Measurements from ENCODE around the gene CDC26. TPM values are rescaled to one million over a fixed set of nuclear protein-coding genes. Genes with fewer than 3 reads are reported as not detected.
"Not testable (repeated sequence)": the region's sequence is repeated elsewhere in the genome, so short reads cannot be mapped to it uniquely, and the experiment has no call there.

Gene CDC26
- total RNA-seq, 1 donor from 2014 or later = 50.2 TPM

DNA sequence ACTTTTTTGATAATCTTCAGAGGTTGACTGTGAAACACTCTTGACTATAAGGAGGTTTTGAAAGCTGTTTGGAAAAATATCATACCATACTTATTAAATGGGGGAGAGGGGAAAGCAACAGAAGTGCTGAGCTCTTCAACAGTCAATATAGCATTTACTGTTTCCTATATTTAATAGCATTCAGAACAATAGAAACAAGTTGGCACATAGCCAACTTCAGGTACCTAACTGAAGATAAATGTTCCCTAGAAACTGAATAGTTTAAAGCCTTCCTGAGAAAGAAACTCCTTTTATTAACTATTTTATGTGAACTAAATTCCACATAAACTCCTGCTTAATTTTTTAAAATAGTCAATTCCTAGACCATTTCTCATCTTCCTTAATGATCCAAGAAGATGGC, 27.7 kb downstream of the CDC26 start:
- Mint-ChIP-seq H3K27me3 (ENCODE audit: low read depth) (no peaks in the 10 kb centered on the region), H3K9me3 (peaks cover 14% of the 10 kb centered on the region), H3K36me3 (ENCODE audit: low read depth) (peaks cover 16% of the 10 kb centered on the region), H3K4me1 (ENCODE audit: low read depth) (peaks cover 5% of the 10 kb centered on the region), H3K27ac (no peak overlapping the region), H3K4me3 (ENCODE audit: low read depth) (no peak overlapping the region)
- intact Hi-C loops (cut with micrococcal nuclease) = no loop called here
- no peak for DNase-seq (ENCODE audit: low spot score)

DNA sequence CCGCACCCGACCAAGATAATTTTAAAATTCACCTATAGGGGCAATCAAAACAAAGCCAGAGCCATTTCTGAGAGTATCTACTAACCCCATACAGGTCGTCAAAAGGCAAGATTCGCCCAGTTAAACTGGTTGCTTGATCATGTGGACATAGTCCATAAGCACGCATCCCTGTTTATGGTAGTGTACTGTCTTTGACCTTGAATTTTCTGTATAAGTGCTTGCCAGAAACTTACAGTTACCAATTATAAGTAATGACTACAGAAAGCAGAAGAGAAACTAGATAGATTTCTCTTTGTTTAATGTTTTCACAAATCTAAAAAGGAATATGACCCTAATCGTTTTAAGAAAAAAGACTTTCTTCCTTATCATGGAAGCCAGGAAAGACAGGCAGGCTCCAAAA, 28.4 kb downstream of the CDC26 start:
- no peak overlapping the region for H3K4me3 Mint-ChIP-seq (ENCODE audit: low read depth)
- H3K27ac Mint-ChIP-seq = no peak overlapping the region
- H3K9me3 Mint-ChIP-seq = peaks cover 13% of the 10 kb centered on the region
- peaks cover 8% of the 10 kb centered on the region for H3K4me1 Mint-ChIP-seq (ENCODE audit: low read depth)
- intact Hi-C loops (cut with micrococcal nuclease) = no loop called here
- no peaks in the 10 kb centered on the region for H3K27me3 Mint-ChIP-seq (ENCODE audit: low read depth)
- DNase-seq (ENCODE audit: low spot score) = no peak
- peaks cover 16% of the 10 kb centered on the region for H3K36me3 Mint-ChIP-seq (ENCODE audit: low read depth)

DNA sequence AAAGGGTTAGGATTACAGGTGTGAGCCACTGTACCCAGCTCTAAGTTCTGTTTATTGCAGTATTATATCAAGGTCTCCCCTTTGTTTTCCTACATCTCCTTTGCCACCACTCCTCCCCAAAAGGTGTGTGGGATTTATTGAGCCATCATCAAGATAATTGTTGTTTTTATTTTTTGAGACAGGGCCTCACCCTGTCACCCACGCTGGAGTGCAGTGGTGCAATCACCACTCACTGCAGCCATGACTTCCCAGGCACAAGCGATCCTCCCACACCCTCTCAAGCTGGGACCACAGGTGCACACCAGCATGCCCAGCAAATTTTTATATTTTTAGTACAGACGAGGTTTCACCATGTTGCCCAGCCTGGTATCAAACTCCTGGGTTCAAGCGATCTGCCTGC, 29.5 kb downstream of the CDC26 start:
- no peak overlapping the region for H3K27ac Mint-ChIP-seq
- H3K4me3 Mint-ChIP-seq (ENCODE audit: low read depth) = no peak overlapping the region
- H3K9me3 Mint-ChIP-seq = peaks cover 7% of the 10 kb centered on the region
- intact Hi-C loops (cut with micrococcal nuclease) = no loop called here
- DNase-seq (ENCODE audit: low spot score) = no peak
- H3K4me1 Mint-ChIP-seq (ENCODE audit: low read depth) = peaks cover 11% of the 10 kb centered on the region
- H3K27me3 Mint-ChIP-seq (ENCODE audit: low read depth) = no peaks in the 10 kb centered on the region
- H3K36me3 Mint-ChIP-seq (ENCODE audit: low read depth) = peaks cover 13% of the 10 kb centered on the region

DNA sequence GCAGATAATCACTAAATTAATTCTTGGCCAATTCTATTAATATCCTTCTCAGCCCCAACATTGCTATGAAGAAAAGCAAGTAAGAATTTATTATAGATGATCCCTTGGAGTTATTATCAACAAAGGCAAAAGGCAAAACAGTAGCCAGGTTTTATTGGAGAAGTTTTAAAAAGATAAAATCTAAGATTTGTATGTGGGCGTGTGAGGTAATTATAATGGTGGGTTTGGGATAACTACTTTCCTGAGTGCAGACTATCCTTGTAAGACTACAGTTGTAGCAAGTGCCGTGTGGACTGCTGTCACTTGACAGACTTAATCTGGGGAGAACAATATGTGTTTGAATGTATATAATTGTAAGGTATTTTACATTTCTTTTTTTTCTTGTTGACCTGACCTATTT, 30.8 kb downstream of the CDC26 start:
- Mint-ChIP-seq H3K27me3 (ENCODE audit: low read depth) (no peaks in the 10 kb centered on the region), H3K27ac (no peak overlapping the region), H3K9me3 (peaks cover 4% of the 10 kb centered on the region), H3K4me1 (ENCODE audit: low read depth) (peaks cover 14% of the 10 kb centered on the region), H3K36me3 (ENCODE audit: low read depth) (peaks cover 12% of the 10 kb centered on the region), H3K4me3 (ENCODE audit: low read depth) (no peak overlapping the region)
- DNase-seq (ENCODE audit: low spot score) = no peak
- intact Hi-C loops (cut with micrococcal nuclease) = no loop called here

DNA sequence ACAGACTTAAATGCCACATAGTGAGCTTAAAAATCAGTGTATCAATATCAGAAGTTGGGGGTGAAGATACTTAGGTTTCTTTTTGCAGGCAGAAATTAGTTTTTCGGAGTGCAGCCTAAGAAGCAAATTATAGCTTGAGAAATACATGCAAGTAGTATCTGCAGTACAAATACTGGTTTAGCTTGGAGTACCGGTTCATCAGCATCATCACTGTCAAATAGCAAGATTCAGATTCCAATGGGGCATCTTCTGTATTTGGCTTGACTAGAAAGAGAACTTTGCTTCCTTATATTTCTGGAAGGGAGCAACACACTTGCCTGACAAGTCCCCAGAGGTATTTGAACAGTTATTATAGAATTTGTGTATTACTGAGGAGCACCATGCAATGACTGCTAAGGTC, 34.2 kb downstream of the CDC26 start:
- Mint-ChIP-seq H3K36me3 (ENCODE audit: low read depth) (no peaks in the 10 kb centered on the region), H3K27ac (no peak overlapping the region), H3K27me3 (ENCODE audit: low read depth) (no peaks in the 10 kb centered on the region), H3K4me3 (ENCODE audit: low read depth) (no peak overlapping the region), H3K9me3 (no peaks in the 10 kb centered on the region), H3K4me1 (ENCODE audit: low read depth) (peaks cover 27% of the 10 kb centered on the region)
- intact Hi-C loops (cut with micrococcal nuclease) = no loop called here
- no peak for DNase-seq (ENCODE audit: low spot score)

DNA sequence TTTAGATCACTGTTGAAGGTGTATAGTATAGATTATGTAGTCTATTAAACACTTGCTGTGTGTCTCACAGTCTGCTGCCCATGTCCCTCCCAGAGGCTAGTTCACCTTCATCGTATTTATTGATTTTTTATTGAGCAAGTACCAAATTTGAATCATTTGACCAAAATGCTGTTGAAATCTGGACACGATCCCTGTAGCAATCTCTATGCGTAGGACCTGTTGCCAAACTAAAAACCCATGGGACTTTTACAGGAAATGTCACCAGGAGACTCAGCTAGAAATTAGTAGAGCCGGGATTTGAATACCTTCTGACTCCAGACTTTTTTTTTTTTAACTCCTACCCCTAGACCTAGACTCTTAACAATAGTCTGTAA, 36.5 kb downstream of the CDC26 start:
- no peaks in the 10 kb centered on the region for H3K36me3 Mint-ChIP-seq (ENCODE audit: low read depth)

DNA sequence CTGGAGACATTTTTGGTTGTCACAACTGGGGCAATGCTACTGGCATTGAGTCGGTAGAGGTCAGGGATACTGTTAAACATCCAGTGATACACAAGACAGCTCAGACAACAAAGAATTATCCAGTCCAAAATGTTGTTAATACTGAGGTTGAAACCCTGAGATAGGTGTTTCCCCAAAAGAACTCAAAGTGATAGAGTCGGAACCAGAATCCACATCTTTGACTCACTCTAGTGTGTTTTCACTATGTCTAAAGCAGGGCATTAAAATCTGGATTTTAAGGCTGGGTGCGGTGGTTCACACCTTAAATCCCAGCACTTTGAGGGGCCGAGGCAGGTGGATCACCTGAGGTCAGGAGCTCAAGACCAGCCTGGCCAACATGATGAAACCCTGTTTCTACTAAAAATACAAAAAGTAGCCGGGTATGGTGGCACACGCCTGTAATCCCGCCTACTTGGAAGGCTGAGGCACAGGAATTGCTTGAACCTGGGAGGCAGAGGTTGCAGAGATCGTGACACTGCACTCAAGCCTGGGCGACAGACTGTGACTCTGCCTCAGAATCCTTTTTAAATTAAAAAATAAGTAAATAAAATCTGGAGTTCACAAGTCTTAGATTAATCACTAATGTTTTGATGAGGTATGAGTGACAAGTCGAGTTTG, 37.0 kb downstream of the CDC26 start:
- no peaks in the 10 kb centered on the region for H3K36me3 Mint-ChIP-seq (ENCODE audit: low read depth)
- H3K4me3 Mint-ChIP-seq (ENCODE audit: low read depth) = no peak overlapping the region
- intact Hi-C loops (cut with micrococcal nuclease) = no loop called here
- H3K4me1 Mint-ChIP-seq (ENCODE audit: low read depth) = peaks cover 26% of the 10 kb centered on the region
- H3K27ac Mint-ChIP-seq = no peak overlapping the region
- DNase-seq (ENCODE audit: low spot score) = no peak
- H3K27me3 Mint-ChIP-seq (ENCODE audit: low read depth) = no peaks in the 10 kb centered on the region
- no peaks in the 10 kb centered on the region for H3K9me3 Mint-ChIP-seq

More for the DNA sequence above, 36.5 kb downstream of the CDC26 start:
- no peak overlapping the region for H3K27ac Mint-ChIP-seq
- H3K27me3 Mint-ChIP-seq (ENCODE audit: low read depth) = no peaks in the 10 kb centered on the region
- no peak overlapping the region for H3K4me3 Mint-ChIP-seq (ENCODE audit: low read depth)
- H3K9me3 Mint-ChIP-seq = no peaks in the 10 kb centered on the region
- H3K4me1 Mint-ChIP-seq (ENCODE audit: low read depth) = peaks cover 26% of the 10 kb centered on the region
- intact Hi-C loops (cut with micrococcal nuclease) = no loop called here
- DNase-seq (ENCODE audit: low spot score) = no peak

DNA sequence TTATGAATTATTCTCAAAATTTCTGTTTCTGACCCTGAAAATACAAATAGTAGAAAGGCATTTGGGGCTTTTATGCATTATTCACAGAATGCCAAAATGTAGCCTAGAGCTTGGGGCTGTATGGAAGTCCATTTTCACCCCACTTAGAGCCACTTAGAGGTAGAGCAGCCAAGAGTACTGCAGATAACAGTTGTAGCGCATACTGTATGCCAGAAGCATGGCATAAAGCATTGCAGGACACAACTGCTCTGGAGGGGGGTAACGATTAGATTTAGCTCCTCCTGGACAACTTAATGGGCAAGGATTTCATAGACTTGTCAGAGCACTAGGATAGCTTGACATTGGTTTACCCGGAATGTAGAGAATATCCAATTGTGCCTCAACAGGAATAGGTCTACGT, 38.3 kb downstream of the CDC26 start:
- no peak overlapping the region for H3K27ac Mint-ChIP-seq
- H3K9me3 Mint-ChIP-seq = no peaks in the 10 kb centered on the region
- peaks cover 30% of the 10 kb centered on the region for H3K4me1 Mint-ChIP-seq (ENCODE audit: low read depth)
- intact Hi-C loops (cut with micrococcal nuclease) = no loop called here
- H3K27me3 Mint-ChIP-seq (ENCODE audit: low read depth) = no peaks in the 10 kb centered on the region
- no peak overlapping the region for H3K4me3 Mint-ChIP-seq (ENCODE audit: low read depth)
- no peaks in the 10 kb centered on the region for H3K36me3 Mint-ChIP-seq (ENCODE audit: low read depth)
- DNase-seq (ENCODE audit: low spot score) = no peak

DNA sequence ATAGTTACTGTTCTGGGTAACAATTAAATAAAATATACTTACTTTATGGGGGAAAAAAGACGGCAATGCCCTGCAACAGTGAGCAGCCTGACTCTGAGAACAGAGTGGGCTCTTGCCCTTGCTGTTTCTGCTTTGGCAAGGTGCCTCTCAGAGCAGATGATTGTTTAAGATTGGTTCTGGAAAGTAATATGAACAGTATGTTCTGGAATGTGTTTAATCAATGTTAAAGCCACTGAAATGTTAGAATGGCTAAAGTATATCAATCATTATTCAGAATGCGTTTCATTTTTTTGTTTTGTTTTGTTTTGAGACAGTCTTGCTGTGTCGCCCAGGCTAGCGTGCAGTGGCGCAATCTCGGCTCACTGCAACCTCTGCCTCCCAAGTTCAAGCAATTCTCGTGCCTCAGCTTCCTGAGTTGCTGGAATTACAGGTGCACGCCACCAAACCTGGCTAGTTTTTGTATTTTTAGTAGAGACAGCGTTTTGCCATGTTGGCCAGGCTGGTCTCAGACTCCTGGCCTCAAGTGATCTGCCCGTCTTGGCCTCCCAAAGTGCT, 39.6 kb downstream of the CDC26 start:
- H3K27ac Mint-ChIP-seq; H3K36me3 Mint-ChIP-seq (ENCODE audit: low read depth); H3K9me3 Mint-ChIP-seq; DNase-seq (ENCODE audit: low spot score); intact Hi-C loops (cut with micrococcal nuclease); H3K27me3 Mint-ChIP-seq (ENCODE audit: low read depth); H3K4me3 Mint-ChIP-seq (ENCODE audit: low read depth): not testable (repeated sequence)
- H3K4me1 Mint-ChIP-seq (ENCODE audit: low read depth) = peaks cover 26% of the 10 kb centered on the region

DNA sequence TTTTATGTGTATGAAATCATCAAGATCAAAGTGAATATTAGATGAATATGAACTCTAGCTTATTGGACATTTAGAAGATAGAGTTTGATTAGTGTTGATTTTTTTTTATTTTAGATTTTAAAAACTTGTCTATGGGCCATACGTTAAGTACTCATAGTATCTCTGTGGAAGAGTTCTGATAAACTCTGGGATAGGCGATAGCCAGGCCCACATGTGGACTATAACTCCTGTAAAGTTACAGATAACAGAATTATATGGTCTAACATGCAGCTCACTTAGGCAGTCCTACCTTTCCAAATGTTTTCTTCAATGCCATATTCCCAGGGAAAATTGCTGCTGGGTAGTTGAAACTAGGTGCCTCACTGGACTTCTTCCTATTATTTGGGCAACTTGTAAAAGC, 43.7 kb downstream of the CDC26 start:
- intact Hi-C loops (cut with micrococcal nuclease) = no loop called here
- Mint-ChIP-seq H3K9me3 (no peaks in the 10 kb centered on the region), H3K27me3 (ENCODE audit: low read depth) (no peaks in the 10 kb centered on the region), H3K4me1 (ENCODE audit: low read depth) (peaks cover 20% of the 10 kb centered on the region), H3K27ac (no peak overlapping the region), H3K4me3 (ENCODE audit: low read depth) (no peak overlapping the region), H3K36me3 (ENCODE audit: low read depth) (peaks cover 13% of the 10 kb centered on the region)
- DNase-seq (ENCODE audit: low spot score) = no peak

DNA sequence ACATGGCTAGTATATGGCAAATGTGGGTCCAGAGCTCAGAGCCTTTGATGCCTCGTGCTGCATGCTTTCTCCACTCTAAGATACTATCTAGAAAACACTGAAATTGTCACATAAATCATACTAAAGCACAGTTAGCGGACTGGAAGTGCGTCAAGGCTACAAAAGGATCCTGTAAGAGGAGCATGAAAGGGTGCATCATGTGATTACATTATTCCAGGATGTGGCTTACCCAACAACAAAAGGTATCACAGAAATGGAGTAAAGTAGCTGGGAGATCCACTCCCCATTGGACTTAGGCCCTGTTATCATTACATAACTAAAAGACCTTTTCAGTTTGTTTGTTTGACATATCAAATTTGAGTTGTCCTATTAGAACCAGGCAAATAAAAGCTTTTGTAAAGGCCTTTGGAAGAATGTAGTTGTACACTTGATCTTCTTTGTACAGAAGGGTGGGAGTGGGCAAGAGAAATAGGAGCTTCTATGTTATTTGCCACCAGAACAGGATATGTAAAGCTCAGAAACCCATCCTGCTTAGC, 47.2 kb downstream of the CDC26 start:
- intact Hi-C loops (cut with micrococcal nuclease) = no loop called here
- no peak overlapping the region for H3K27ac Mint-ChIP-seq
- H3K9me3 Mint-ChIP-seq = no peaks in the 10 kb centered on the region
- no peaks in the 10 kb centered on the region for H3K27me3 Mint-ChIP-seq (ENCODE audit: low read depth)
- no peak overlapping the region for H3K4me3 Mint-ChIP-seq (ENCODE audit: low read depth)
- peaks cover 26% of the 10 kb centered on the region for H3K4me1 Mint-ChIP-seq (ENCODE audit: low read depth)
- DNase-seq (ENCODE audit: low spot score) = no peak
- peaks cover 20% of the 10 kb centered on the region for H3K36me3 Mint-ChIP-seq (ENCODE audit: low read depth)

DNA sequence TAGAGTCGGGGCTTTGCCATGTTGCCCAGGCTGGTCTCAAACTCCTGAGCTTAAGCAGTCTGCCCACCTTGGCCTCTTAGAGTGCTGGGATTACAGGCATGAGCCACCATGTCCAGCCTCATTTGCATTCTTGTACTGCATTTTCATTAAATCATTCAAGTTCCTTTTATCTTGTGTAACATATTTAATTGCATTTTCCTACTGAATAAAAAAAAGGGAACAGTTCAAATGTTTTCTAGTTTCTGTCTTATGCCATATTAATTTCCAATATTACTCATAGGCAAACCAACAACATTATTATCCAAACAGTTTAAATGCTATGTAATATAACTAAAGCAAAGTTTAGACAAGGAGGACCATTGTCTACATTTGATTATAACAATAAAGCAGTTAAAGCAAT, 47.9 kb downstream of the CDC26 start:
- Mint-ChIP-seq H3K27me3 (ENCODE audit: low read depth) (no peaks in the 10 kb centered on the region), H3K4me1 (ENCODE audit: low read depth) (peaks cover 27% of the 10 kb centered on the region), H3K9me3 (no peaks in the 10 kb centered on the region), H3K4me3 (ENCODE audit: low read depth) (no peak overlapping the region), H3K27ac (no peak overlapping the region), H3K36me3 (ENCODE audit: low read depth) (peaks cover 20% of the 10 kb centered on the region)
- intact Hi-C loops (cut with micrococcal nuclease) = no loop called here
- DNase-seq (ENCODE audit: low spot score) = no peak

DNA sequence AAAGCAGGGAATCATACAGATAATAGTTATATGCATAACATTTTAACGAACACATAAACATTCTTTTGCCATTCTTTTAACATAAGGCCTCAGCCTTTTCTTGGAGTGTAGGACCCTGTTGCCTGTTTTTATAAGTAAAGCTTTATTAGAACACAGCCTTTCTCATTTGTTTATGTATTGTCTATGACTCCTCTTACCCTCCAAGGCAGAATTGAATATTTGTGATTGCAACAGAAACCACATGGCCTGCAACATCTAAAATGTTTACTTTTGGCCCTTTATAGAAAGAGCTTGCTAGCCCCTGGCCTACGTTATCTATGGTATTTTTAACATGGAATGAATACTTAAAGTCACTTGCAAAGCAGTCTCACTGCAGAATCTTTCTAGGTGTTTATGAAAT, 51.4 kb downstream of the CDC26 start:
- no peaks in the 10 kb centered on the region for H3K27me3 Mint-ChIP-seq (ENCODE audit: low read depth)
- H3K27ac Mint-ChIP-seq = no peak overlapping the region
- H3K9me3 Mint-ChIP-seq = no peaks in the 10 kb centered on the region
- peaks cover 21% of the 10 kb centered on the region for H3K36me3 Mint-ChIP-seq (ENCODE audit: low read depth)
- intact Hi-C loops (cut with micrococcal nuclease) = loop anchor here (5.0 kb wide), 2 partner anchors 128 to 737 kb away; partner anchors contain the start of gene KIAA1958
- DNase-seq (ENCODE audit: low spot score) = no peak
- peaks cover 42% of the 10 kb centered on the region for H3K4me1 Mint-ChIP-seq (ENCODE audit: low read depth)
- H3K4me3 Mint-ChIP-seq (ENCODE audit: low read depth) = no peak overlapping the region

Data from activated T-helper 2 cell treated with anti-CD3 and anti-CD28 coated beads, Interferon-gamma antibody, Interleukin-2, Interleukin-4, amounts not matched to agents 10 μg/mL and 5 μg/mL and 100 μg/mL, durations not matched to agents 14 hours and 24 hours and 36 hours (primary cell).